Measurements from ENCODE around the gene SFXN5.

SFXN5 gene

GRCh38 chr2:72991980-72992733 is 79.4 kb downstream of the SFXN5 start:
- TF ChIP-seq CTCF (IDR thresholded peaks at IDR 0.05; ENCODE audit: low read depth, low read length) = no peak
- DNase-seq (ENCODE audit: extremely low read depth, low read depth) = no peak

- DNase-seq (ENCODE audit: extremely low read depth, low read depth) = no peak
- TF ChIP-seq CTCF (IDR thresholded peaks at IDR 0.05; ENCODE audit: low read depth, low read length) = no peak
These were observed 80.1 kb downstream of the SFXN5 start for GRCh38 chr2:72991439-72991725.

- no peak for DNase-seq (ENCODE audit: extremely low read depth, low read depth)
- no peak for TF ChIP-seq CTCF (IDR thresholded peaks at IDR 0.05; ENCODE audit: low read depth, low read length)
These were observed 80.6 kb downstream of the SFXN5 start for GRCh38 chr2:72990695-72991438.

- TF ChIP-seq CTCF (IDR thresholded peaks at IDR 0.05; ENCODE audit: low read depth, low read length) = no peak
- DNase-seq (ENCODE audit: extremely low read depth, low read depth) = no peak
These were observed 81.5 kb downstream of the SFXN5 start for GRCh38 chr2:72989770-72990556.

- TF ChIP-seq CTCF (IDR thresholded peaks at IDR 0.05; ENCODE audit: low read depth, low read length) = no peak
- DNase-seq (ENCODE audit: extremely low read depth, low read depth) = no peak
These were observed 82.7 kb downstream of the SFXN5 start for GRCh38 chr2:72988726-72989273.

- no peak for DNase-seq (ENCODE audit: extremely low read depth, low read depth)
- TF ChIP-seq CTCF (IDR thresholded peaks at IDR 0.05; ENCODE audit: low read depth, low read length) = no peak
These were observed 83.5 kb downstream of the SFXN5 start for GRCh38 chr2:72988041-72988440.

Data from AG09319 (cell line).